ENCODE results near the gene PRG2. TPM values are rescaled to one million over a fixed set of nuclear protein-coding genes. Genes with fewer than 3 reads are reported as not detected.
A peak's percentile ranks its signal among the peaks of the same experiment; 100 is the strongest.

Gene PRG2
- total RNA-seq, 1 donor: not detected

DNA sequence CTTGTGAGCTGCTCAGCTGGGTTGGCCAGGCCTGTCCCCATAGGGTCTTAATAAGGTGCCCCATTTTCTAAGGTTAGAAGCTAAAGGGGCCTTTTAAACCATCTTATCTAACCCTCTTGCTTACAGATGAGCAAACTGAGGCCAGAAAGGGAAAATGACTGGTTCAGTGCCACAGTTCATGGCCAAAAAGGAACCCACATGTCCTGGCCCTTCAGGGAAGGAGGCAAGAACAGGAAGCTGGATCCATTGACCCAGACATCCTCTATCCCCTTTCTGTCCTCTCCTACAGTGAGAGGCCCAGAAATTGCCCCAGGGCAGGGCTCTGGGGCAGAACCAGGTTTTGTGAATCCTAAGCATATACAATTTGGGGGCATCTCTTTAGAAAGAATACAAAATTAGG lies 19.5 kb downstream of the PRG2 start:
- no peak overlapping the region for H3K4me3 ChIP-seq (ENCODE audit: low read depth, low read length)
- TF ChIP-seq, protein P1, sequence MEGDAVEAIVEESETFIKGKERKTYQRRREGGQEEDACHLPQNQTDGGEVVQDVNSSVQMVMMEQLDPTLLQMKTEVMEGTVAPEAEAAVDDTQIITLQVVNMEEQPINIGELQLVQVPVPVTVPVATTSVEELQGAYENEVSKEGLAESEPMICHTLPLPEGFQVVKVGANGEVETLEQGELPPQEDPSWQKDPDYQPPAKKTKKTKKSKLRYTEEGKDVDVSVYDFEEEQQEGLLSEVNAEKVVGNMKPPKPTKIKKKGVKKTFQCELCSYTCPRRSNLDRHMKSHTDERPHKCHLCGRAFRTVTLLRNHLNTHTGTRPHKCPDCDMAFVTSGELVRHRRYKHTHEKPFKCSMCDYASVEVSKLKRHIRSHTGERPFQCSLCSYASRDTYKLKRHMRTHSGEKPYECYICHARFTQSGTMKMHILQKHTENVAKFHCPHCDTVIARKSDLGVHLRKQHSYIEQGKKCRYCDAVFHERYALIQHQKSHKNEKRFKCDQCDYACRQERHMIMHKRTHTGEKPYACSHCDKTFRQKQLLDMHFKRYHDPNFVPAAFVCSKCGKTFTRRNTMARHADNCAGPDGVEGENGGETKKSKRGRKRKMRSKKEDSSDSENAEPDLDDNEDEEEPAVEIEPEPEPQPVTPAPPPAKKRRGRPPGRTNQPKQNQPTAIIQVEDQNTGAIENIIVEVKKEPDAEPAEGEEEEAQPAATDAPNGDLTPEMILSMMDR (IDR thresholded peaks at IDR 0.05; ENCODE audit: insufficient read depth, low read length): no peak
- no peak for DNase-seq (ENCODE audit: low read depth)

DNA sequence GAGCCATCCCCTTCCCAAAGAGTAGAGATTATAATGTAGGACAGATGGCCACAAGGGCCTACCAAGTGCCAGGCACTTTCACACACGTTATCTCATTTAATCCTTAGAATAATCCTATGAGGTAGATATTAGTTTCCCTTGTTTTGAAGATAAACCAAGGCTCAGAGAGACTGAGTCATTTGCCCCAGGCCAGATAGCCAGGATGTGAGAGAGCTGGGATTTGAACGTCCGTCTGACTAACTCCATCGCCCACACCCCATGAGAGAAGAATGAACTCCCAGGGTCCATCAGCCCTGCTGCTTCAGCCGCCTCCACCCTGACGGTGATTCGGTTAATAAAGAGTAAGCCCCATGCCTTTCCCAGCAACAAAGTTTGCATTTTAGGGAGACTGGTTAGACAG lies 20.2 kb downstream of the PRG2 start:
- DNase-seq (ENCODE audit: low read depth): peak; percentile 61
- no peak overlapping the region for H3K4me3 ChIP-seq (ENCODE audit: low read depth, low read length)
- TF ChIP-seq, protein P1 (IDR thresholded peaks at IDR 0.05; ENCODE audit: insufficient read depth, low read length): no peak

DNA sequence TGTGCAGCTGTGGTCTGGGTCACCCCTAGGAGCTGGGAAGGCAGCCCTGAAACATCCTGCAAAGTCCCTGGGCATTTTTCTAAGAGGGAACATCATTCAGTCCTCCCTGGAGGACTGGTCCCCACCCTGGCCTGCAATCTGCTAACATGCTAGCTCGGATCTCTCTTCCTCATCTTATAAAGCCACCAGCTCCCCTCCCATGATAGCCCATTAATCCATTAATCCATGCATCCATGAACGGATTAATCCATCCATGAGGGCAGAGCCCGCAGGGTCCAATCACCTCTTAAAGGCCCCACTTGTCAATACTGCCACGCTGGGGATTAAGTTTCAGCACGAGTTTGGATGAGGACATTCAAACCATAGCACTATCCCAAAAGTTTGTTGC lies 21.6 kb downstream of the PRG2 start:
- no peak overlapping the region for H3K4me3 ChIP-seq (ENCODE audit: low read depth, low read length)
- TF ChIP-seq, protein P1 (IDR thresholded peaks at IDR 0.05; ENCODE audit: insufficient read depth, low read length): no peak
- no peak for DNase-seq (ENCODE audit: low read depth)

DNA sequence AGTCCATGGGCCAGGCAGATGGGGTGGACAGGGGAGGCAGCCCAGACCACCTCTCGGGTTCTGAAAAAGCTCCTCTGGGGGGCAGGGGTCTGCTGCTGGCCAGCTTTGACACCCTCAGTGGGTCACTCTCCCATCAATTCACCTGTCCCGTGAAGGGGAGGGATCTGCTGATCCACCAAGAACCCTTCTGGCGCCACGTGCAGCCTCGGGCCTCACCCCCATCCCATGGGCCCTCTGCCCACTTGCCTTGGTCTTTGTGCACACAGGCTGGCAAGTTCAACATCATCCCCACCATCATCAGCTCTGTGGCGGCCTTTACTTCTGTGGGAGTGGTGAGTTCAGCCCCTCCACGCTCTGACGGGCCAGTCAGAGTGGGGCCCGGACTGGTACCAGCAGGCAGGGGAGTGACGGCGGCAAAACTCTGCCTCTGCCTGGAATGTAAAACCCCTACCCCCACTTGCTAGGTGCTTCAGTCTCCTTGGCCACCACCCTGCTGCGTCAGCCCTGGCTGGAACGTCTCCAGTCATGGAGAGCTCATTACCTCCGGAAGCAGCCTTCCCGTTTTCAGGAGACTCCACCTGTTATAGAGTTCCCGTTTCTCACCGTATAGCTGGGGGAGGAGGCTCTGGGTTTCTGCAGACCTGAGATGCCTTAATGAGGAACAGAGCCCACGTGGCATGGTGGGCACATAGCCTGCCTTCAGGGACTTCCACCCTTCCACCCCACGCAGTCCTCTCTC lies 22.2 kb downstream of the PRG2 start:
- no peak overlapping the region for H3K4me3 ChIP-seq (ENCODE audit: low read depth, low read length)
- TF ChIP-seq, protein P1 (IDR thresholded peaks at IDR 0.05; ENCODE audit: insufficient read depth, low read length): no peak
- no peak for DNase-seq (ENCODE audit: low read depth)

DNA sequence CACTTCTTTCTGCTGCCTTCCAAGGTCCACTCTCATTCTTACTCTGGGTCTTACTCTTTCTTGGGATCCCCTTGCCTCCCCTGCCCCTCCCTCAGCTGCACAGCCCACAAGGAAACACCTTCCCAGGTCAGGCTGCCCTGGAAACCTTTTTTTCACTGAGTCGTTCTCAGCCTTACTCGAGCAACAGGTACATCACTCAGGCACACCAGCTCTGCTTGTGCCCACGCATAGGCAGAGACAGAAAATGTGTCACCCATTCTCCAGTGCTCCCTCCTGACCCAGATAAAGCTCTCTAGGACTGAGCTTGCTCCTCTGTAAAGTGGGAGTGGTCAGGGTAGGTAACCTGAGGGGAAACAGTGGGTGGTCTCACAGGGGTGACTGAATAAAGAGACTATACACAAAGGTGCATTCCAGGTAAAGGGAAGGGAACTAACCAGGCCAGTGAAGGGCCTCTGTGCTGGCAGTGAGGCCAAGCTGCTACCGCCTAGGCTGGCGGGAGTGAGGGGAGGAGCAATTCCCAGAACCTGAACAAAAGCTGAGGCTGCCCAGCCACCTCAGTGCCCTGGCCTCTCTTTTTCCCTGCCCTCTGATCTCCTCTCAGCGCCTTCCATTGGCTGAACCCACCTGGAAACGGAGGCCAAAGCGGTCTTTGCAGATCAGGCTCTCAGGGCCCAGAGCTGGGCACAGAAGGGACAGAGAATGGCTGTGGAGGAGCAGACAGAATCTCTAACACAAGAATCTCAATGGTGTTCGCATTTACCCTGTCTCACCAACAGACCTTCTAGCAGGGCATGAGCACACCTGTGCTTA lies 25.4 kb downstream of the PRG2 start:
- TF ChIP-seq, protein P1 (IDR thresholded peaks at IDR 0.05; ENCODE audit: insufficient read depth, low read length): no peak
- H3K4me3 ChIP-seq (ENCODE audit: low read depth, low read length): no peak overlapping the region
- no peak for DNase-seq (ENCODE audit: low read depth)

DNA sequence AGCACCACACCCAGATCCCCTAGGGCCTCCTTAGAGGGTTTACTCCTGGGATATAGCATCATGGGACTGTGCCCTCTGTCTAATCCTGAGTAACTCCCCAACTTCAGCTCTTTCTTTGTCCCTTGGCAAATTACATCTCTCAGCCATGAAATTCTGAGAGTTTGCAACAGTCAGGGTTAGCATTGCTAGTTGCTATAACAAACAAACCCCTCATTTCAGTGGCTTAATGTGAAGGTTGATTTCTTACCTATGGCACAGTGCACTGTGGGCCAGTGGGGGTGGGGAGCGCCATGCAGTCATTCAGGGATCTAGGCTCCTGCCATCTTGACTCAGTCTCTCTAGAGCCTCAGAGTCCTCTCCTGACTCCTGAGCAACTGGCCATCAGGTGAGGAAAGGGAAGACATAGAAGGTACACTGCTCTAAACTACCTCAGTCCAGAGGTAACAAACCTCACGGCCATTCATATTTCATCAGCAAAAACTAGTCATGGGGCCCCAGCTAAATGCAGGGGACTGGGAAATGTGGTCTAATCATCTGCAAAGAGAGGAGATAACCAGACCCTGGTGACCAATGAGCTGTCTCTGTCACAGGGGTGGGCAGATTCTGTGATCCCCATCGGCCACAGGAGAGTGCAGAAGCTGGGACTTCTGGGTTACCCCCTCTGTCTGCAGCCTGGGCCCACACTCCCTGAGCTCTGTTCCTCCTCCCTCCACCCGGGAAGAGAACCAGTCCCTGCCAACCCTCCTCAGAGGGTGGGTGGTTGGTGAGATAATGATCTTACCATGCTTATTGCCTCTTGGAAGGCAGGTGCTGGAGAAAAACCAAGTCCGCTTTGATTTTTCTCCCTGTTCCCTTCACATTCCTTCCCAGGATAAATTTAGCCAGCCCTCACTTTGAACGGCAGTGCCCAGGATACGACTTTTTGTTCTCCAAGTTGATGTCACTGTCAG lies 27.0 kb downstream of the PRG2 start:
- no peak for DNase-seq (ENCODE audit: low read depth)
- no peak overlapping the region for H3K4me3 ChIP-seq (ENCODE audit: low read depth, low read length)
- TF ChIP-seq, protein P1 (IDR thresholded peaks at IDR 0.05; ENCODE audit: insufficient read depth, low read length): no peak

Measured in fibroblast of the aortic adventitia (primary cell).